Glomerular visceral epithelial cell (primary cell): ENCODE data around the gene SF3A2.

ENCODE experiments used
- DNase-seq: peaks from one replicate; pipeline ENCODE4 v3.0.0-alpha.2; 2016; ENCODE audit errors: extremely low spot score

Gene SF3A2

DNA sequence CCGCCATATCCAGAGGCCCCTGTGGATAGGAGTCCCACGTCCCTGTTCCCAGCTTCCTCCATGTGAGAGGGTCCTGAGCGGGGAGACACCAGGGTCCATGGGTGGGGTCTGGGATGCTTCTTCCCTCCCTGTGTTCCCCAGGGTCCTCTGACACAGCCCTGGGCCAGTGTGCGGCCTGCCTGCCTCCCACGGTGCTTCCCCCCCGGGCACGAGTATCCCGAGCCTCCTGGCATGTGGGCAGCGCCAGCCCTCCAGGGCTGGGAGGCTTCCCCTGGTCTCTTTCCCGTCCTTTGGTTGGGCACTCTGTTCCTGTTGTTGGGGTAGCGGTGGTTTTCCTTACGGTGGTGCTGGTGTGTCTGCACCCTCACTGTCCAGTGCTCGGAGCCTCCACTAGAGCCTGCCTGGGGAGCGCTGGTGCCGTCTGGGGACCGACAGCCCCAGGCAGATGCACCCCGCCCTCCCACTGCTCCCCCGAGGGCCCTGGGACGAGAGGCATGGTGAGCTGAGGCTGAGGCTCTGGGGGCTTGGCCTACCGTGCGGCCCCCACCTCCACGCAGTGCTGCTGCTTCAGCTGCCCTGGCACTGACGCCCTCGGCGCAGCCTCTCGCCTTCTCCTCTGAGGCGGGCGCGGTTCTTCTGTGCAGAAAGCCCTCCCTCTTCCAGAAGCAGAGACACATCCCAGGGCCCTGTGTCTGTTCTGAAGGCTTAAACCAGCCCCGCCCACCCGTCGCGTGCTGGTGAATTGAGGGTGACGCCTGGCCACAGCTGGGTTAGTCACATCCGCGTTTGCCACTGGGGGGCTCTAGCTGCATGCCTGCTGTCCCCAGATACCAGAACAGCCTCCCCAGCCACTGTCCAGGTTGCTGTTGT, 28.4 kb upstream of the SF3A2 start:
- no peak for DNase-seq

DNA sequence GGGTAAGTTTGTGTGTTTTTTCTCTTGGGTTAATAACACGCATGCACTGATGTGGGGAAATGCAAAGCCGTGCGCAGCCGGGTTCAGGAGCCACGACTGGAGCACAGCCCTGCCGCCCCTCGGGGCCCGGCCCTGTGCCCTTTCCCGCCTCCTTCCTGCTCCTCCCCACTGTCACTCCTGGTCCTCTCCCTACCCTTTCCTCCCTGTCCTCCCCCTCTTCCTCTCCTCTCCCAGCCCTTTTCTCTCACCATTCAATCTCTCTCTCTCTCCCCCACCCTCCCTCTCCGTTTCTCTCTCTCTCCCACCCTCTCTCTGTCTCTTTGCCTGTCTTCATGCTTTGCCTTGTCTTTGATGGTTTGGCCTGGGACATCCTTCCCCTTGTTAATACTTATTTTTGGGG, 27.6 kb upstream of the SF3A2 start:
- DNase-seq: no peak

DNA sequence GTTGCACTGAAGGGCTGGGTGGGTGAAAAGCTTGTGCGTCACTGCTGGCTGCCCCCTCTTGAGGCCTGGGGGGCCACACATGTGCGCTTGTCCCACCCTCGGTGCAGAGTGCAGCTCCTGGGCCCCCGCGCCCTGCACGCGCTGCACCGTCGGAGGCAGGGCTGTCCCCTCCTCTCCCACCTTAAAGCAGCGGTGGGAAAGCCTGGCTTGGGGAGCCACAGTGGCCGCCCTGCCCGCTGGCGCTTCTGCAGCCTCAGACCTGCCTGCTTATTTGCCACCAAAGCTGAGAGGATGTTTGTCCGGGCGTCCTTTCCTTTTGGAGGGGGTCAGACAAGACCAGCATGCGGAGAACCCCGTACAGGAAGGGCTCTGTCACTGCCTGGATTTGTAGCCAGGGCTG, 27.2 kb upstream of the SF3A2 start:
- DNase-seq: no peak

GRCh38 chr19:2210206-2210605, 26.4 kb upstream of the SF3A2 start:
- DNase-seq: no peak

- no peak for DNase-seq
These were observed 25.5 kb upstream of the SF3A2 start for GRCh38 chr19:2210987-2211740.

DNA sequence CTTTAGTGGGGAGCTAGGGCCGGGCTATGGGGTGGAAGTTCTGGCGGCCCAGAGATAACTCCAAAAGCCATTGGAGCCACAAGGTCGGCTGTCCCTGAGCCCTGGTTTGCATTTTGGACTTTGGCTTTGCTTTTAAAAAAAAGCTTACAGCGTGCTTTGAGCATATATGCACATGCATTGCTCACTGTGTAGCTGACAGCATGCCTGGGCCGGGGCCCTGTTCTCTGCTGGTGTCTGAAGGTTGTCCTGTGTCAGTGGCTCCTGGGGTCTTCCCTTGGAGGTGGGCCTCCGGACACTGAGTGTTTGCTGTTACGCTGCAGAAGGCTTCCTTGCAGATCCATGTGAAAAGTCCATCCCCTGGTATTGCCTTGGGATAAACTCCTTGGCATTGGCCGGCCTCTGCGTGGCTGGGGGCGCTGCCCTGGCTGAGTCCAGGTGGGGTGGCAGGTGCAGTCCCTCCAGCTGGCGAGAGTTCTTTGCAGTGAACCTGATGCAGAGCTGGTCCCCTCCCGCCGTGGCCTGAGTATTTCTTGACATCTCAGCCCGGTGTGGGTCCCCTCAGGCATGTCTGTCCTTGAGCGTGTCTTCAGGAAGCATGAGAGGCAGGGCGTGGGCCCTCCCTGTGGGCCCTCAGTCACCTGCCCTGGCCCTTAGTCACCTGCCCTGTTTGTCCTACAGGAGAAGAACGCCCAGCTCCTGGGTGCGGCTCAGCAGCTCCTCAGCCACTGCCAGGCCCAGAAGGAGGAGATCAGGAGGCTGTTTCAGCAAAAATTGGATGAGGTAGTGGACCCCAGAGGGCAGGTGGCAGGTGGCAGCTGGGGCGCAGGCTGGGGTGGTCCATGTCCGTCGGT, 23.5 kb upstream of the SF3A2 start:
- DNase-seq: no peak

DNA sequence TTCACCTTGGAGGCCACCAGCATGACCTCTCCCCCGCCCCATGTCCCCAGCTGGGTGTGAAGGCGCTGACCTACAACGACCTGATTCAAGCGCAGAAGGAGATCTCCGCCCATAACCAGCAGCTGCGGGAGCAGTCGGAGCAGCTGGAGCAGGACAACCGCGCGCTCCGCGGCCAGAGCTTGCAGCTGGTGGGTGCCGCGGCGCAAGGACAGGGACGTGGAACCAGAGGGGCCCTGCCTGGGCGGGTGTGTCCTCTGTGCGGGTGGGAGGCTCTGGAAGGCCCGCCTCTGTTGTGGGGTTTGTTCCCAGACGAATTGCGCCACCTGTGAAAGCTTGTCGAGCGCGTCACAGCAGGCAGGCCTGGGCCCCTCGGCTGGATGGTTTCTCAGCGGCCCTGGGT, 22.8 kb upstream of the SF3A2 start:
- no peak for DNase-seq

DNA sequence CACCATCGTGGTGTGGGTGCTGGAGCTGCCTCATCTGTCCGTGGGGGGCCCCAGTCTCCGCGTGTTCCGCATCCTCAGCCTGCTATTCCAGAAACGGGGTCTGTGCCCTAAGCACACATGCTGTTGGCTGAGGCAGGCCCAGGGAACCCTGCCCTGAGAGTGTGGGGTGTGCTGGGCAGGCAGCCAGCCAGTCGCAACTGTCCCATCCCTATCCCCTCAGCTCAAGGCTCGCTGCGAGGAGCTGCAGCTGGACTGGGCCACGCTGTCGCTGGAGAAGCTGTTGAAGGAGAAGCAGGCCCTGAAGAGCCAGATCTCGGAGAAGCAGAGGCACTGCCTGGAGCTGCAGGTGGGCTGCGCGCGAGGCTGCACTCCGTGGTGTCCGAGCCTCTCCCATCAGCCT, 22.4 kb upstream of the SF3A2 start:
- DNase-seq: no peak

DNA sequence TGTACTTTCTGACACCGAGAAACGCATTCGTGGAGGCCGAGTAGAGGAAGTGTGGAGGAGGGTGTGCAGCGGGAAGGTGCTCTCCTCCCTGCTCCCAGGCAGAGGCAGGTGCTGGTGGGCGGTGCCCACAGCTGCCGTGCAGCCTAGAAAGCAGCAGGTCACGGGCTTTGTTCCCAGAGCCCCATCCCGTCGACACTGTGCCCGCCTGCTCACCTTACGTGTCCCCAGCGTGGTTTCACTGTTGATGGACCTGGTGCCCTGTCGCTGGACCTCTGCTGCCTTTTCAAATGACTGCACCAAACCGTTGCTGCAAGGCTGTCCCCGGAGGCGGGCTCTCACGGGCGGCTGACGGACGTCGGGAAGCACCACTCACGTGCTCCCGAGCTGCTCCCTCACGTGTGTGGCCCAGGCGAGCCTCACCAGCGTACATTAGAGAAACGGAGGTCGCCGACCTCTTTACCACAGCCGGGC, 21.3 kb upstream of the SF3A2 start:
- DNase-seq: no peak

DNA sequence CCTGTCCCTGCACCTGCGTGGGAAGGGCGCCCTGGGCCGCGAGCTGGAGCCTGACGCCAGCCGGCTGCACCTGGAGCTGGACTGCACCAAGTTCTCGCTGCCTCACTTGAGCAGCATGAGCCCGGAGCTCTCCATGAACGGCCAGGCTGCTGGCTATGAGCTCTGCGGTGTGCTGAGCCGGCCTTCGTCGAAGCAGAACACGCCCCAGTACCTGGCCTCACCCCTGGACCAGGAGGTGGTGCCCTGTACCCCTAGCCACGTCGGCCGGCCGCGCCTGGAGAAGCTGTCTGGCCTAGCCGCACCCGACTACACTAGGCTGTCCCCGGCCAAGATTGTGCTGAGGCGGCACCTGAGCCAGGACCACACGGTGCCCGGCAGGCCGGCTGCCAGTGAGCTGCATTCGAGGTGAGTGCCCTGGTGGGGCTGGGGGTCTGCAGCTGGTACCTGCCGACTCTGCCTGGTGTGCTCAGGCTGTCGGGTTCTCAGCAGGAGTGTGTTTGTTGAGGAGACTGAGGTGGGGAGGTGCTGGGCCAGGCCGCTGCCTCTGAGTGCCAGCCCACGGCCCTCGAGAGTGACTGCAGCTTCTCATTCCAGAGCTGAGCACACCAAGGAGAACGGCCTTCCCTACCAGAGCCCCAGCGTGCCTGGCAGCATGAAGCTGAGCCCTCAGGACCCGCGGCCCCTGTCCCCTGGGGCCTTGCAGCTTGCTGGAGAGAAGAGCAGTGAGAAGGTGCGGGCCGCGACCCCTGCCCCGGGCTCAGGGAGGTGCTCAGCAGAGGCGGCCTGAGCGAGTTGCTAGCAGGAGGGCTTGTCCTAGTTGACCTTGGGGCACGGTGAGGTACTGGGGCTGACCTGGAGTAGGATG, 20.0 kb upstream of the SF3A2 start:
- no peak for DNase-seq

DNA sequence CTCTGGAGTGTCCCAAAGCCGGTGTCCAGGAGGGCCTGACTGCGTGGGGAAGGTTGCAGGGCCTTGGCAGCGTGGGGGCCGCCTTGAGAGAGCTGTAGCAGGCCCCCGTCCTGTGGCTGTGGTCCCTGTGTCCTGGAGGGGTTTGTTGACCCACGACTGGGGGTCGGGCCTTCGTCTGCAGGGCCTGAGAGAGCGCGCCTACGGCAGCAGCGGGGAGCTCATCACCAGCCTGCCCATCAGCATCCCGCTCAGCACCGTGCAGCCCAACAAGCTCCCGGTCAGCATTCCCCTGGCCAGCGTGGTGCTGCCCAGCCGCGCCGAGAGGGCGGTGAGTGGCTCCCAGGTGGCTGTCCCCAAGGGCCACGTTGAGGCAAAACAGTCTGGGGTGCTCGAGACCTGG, 19.0 kb upstream of the SF3A2 start:
- no peak for DNase-seq

DNA sequence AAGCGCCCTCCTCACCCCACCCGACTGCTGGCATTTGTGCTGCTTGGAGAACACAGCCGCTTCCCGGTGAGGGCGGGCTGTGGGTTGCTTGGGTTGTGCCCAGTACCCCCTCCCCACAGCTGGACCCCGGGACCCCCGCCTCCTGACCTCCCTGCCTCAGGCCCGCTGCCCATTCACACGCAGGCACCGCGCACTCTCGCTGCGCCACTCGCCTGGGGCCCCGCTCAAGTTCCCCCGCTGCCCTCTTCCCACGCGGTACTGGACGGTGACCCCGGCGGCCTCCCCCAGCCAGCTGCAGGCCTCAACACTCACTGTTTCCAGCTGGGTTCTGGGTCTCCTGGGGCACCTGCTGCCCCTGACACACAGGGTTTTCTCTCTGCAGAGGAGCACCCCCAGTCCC, 16.9 kb upstream of the SF3A2 start:
- DNase-seq: no peak

DNA sequence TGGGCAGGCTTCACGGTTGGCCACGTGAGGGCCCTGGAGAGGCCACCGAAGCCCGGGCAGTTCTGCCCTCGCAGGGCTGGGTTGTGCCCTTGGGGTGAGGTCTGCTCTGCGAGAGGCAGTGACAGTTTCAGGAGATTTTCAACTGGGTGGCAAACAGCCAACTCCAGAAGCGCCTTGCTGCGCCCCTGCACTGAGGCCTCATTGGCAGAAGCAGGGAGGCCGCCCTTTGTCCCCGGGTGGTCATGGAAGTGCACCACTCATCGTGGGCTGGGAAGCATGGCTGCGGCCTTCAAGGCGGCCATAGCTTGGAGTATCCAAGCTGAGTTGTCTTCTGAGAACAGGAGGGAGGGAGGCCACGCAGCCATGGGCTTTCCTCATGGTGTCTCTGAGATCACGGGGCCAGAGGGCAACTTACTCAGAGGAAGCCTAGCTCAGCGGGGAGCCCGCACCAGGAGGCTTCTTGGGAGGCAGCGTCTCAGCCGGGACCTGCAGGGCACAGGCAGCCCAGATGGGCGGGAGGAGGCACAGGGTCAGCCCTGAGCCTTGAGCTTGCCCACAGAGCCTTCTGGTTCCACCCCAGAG, 15.3 kb upstream of the SF3A2 start:
- no peak for DNase-seq

GRCh38 chr19:2221918-2222317, 14.7 kb upstream of the SF3A2 start:
- no peak for DNase-seq

DNA sequence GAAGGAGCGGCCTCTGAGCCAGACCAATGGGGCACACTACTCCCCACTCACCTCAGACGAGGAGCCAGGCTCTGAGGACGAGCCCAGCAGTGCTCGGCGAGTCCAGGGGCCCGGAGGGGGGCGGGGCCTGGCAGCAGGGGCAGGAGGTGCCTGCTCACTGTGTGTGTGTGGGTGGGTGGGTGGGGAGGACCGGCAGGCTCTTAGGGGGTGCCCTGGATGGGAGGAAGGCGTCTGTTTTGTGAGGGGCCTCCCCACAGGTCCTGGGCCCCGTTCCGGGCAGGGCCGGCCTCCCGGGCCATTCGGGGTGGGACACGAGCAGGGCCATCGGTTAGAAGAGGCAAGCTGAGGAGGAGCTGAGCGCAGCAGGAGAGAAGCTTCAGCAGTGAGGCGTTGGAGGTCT, 13.2 kb upstream of the SF3A2 start:
- DNase-seq: no peak

DNA sequence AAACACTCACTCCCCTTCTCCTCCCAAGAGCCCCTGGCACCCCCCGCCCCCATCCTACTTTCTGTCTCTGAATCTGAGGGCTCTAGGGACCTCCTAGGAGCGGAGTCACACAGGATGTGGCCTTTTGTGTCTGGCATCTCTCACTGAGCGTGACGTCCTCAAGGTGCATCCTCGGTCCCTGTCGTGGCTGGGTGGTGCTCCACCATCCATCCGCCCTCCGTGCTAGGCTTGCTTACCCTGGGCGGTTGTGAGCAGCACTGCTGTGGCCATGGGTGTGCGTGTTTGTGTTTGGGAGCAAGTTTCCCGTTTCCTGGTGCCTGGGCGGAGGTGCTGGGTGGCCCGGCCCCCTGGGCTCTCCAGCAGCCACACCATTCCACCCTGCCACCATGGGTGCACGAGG, 12.7 kb upstream of the SF3A2 start:
- DNase-seq: no peak

DNA sequence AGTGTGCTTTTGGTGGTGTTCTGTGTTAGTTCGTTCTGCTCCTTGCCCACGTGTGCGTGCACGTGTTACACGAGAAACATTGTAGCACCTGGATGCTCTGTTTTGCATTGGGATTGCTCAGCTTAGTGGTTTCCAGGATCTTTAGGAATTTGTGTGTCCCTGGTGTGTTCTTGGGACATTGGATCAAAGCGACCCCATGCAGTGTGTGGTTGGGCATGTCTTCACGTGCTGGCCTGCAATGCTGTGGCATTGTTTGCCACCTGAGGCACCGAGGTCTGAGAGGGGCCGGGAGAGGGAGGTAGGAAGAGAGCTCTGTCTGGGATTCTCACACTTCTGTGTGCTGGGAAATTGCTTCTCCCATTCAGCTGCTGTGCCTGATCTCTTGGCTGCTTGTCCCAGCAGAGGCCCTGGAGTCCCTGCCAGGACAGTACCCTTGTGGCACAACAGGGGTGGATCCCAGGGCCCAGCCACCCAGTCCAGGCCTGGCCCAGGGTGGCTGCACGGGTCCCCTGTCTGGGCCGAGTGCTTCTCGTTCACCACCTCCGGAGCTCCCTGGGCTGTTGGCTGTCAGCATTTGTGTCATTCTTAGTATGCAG, 11.8 kb upstream of the SF3A2 start:
- no peak for DNase-seq

- DNase-seq: no peak
These were observed 11.1 kb upstream of the SF3A2 start for GRCh38 chr19:2225415-2226050.

- no peak for DNase-seq
These were observed 10.4 kb upstream of the SF3A2 start for GRCh38 chr19:2226051-2226839.
